ENCODE measurements around the gene ATG9B.
"Not testable (repeated sequence)": the region's sequence is repeated elsewhere in the genome, so short reads cannot be mapped to it uniquely, and the experiment has no call there.

Gene ATG9B

GRCh38 chr7:151043959-151044358 lies 19.7 kb upstream of the ATG9B start:
- Histone ChIP-seq H3K9me3 (ENCODE audit: severe bottlenecking) (no peaks in the 10 kb centered on the region), H3K27me3 (ENCODE audit: insufficient read depth, poor library complexity, severe bottlenecking) (no peaks in the 10 kb centered on the region), H3K4me3 (ENCODE audit: severe bottlenecking) (no peak overlapping the region), H3K4me1 (ENCODE audit: insufficient read depth, poor library complexity, severe bottlenecking) (peaks cover 9% of the 10 kb centered on the region), H3K27ac (ENCODE audit: poor library complexity, severe bottlenecking) (no peak overlapping the region), H3K36me3 (ENCODE audit: low read depth) (no peaks in the 10 kb centered on the region)
- ATAC-seq (ENCODE audit: low read depth) (no peak), DNase-seq (ENCODE audit: low spot score) (no peak)
- TF ChIP-seq, protein P1, sequence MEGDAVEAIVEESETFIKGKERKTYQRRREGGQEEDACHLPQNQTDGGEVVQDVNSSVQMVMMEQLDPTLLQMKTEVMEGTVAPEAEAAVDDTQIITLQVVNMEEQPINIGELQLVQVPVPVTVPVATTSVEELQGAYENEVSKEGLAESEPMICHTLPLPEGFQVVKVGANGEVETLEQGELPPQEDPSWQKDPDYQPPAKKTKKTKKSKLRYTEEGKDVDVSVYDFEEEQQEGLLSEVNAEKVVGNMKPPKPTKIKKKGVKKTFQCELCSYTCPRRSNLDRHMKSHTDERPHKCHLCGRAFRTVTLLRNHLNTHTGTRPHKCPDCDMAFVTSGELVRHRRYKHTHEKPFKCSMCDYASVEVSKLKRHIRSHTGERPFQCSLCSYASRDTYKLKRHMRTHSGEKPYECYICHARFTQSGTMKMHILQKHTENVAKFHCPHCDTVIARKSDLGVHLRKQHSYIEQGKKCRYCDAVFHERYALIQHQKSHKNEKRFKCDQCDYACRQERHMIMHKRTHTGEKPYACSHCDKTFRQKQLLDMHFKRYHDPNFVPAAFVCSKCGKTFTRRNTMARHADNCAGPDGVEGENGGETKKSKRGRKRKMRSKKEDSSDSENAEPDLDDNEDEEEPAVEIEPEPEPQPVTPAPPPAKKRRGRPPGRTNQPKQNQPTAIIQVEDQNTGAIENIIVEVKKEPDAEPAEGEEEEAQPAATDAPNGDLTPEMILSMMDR (IDR thresholded peaks at IDR 0.05; ENCODE audit: poor library complexity, severe bottlenecking), result no peak

DNA sequence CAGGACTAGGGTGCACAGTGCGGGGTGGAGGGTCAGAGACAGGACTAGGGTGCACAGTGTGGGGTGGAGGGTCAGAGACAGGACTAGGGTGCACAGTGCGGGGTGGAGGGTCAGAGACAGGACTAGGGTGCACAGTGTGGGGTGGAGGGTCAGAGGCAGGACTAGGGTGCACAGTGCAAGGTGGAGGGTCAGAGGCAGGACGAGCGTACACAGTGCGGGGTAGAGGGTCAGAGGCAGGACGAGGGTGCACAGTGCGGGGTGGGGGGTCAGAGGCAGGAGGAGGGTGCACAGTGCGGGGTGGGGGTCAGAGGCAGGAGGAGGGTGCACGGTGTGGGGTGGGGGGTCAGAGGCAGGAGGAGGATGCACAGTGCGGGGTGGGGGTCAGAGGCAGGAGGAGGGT lies 19.2 kb upstream of the ATG9B start:
- not testable (repeated sequence) for H3K36me3 ChIP-seq (ENCODE audit: low read depth); H3K4me3 ChIP-seq (ENCODE audit: severe bottlenecking); ATAC-seq (ENCODE audit: low read depth); H3K27ac ChIP-seq (ENCODE audit: poor library complexity, severe bottlenecking); DNase-seq (ENCODE audit: low spot score); H3K27me3 ChIP-seq (ENCODE audit: insufficient read depth, poor library complexity, severe bottlenecking); H3K9me3 ChIP-seq (ENCODE audit: severe bottlenecking)
- peaks cover 14% of the 10 kb centered on the region for H3K4me1 ChIP-seq (ENCODE audit: insufficient read depth, poor library complexity, severe bottlenecking)

DNA sequence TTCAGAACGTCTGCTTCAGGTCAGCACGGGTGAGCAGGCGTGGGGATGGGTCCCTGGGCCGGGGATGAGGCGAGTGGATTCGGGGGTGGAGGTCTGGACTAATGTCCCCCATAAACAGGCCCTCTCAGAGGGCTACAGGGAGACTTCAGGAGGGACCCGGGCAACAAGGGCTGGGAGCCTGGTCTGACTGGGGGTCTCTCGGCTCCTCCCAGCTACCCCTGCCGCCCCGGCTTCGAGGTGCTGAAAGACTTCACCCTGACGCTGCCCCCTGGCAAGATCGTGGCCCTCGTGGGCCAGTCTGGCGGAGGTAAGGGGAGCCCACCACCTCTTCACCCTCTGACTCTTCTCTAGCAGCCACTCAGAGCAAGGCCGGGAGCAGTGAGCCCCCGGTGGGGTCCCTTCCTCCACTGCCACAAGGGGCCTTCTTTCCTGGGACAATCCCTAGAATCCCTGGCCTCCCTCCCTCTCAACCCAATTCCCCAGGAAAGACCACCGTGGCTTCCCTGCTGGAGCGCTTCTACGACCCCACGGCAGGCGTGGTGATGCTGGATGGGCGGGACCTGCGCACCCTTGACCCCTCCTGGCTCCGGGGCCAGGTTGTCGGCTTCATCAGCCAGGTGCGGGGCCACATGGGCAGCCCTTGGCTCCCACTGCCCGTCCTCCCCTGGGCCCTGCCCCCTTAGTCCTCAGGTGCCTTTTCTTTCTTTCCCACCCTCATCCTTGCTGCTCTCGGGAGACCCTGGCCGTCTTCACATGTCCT lies 16.5 kb upstream of the ATG9B start:
- Histone ChIP-seq H3K36me3 (ENCODE audit: low read depth) (no peaks in the 10 kb centered on the region), H3K4me3 (ENCODE audit: severe bottlenecking) (no peak overlapping the region), H3K9me3 (ENCODE audit: severe bottlenecking) (no peaks in the 10 kb centered on the region), H3K4me1 (ENCODE audit: insufficient read depth, poor library complexity, severe bottlenecking) (peaks cover 14% of the 10 kb centered on the region), H3K27ac (ENCODE audit: poor library complexity, severe bottlenecking) (no peak overlapping the region), H3K27me3 (ENCODE audit: insufficient read depth, poor library complexity, severe bottlenecking) (no peaks in the 10 kb centered on the region)
- ATAC-seq (ENCODE audit: low read depth), result no peak
- DNase-seq (ENCODE audit: low spot score), result no peak
- TF ChIP-seq, protein P1 (IDR thresholded peaks at IDR 0.05; ENCODE audit: poor library complexity, severe bottlenecking), result no peak

DNA sequence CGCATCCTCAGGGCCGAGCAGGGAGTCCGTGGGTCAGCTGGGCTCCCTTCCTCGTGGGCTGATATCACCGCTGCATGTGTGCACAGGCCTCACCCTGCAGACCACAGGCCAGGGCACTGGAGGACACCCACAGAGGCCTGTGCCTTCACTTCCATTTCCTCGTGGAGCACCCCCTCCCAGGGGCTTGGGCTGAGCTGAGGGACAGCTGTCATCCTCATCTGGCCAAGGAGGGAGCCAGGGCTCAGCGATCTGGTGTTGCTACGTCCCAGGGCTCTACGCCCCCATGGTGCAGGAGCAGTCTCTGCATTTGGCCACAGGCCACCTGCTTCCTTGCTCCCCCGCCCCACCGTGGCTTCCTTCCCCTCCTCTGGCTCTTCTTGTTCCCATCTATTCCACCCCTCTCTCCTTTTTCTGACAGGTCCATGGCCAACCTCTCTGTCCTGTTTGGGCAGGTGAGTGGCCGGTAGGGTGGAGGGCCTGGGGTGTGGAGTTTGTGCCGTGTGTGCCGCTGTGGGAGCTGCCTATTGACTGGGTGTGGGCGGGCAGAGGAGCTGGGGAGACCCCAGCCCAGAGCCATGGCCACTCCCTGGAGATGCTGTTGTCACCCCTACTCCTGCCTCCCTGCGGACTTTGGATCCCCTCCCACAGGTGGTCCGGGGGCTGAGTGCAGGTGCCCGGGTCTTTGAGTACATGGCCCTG lies 15.7 kb upstream of the ATG9B start:
- H3K36me3 ChIP-seq (ENCODE audit: low read depth), result no peaks in the 10 kb centered on the region
- no peak overlapping the region for H3K4me3 ChIP-seq (ENCODE audit: severe bottlenecking)
- H3K9me3 ChIP-seq (ENCODE audit: severe bottlenecking), result no peaks in the 10 kb centered on the region
- DNase-seq (ENCODE audit: low spot score) (no peak), ATAC-seq (ENCODE audit: low read depth) (no peak)
- H3K27ac ChIP-seq (ENCODE audit: poor library complexity, severe bottlenecking), result peak overlapping the region; percentile 80
- peaks cover 14% of the 10 kb centered on the region for H3K4me1 ChIP-seq (ENCODE audit: insufficient read depth, poor library complexity, severe bottlenecking)
- TF ChIP-seq, protein P1 (IDR thresholded peaks at IDR 0.05; ENCODE audit: poor library complexity, severe bottlenecking), result no peak
- H3K27me3 ChIP-seq (ENCODE audit: insufficient read depth, poor library complexity, severe bottlenecking), result no peaks in the 10 kb centered on the region

DNA sequence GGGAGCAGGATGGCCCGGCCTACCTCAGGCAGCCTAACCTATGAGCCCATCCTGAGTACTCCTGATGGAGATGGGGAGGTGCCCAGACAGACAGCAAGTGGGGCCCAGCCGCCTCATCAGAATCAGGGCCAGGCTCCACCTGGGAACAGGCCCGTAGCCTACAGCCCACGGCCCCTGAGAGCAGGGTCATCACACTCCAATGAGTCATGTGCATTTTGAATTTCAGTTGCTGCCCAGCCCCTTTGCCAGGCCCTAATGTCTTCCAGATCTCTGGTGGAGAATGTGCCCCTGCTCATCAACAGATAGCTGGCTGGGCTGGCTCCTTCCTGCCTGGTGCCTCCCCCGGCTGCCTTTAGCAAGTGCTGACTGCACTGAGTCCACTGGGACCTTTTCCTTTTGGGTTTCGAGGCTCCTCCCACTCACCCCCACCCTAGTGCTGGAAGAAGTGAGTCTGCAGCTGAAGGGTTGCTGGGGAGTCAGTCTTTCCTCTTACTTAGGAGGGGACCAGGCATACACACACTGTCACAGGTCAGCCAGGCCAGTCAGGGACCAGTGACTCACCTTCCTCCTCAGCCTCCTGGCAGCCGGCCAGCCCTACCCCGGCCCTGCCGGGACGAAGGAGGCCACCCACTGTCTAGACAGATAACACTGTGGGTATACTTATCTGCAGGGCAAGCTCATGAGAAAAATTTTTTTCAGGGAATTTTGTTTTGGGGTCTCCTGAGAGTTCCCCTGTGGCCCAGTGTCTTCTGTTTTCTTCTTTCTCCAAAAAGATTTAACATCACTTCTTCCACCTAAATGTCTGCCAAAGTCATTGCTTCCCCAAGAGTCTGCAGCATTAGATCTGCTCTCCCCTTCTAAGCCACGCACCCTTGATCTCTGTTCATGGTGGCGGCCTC lies 14.9 kb upstream of the ATG9B start:
- TF ChIP-seq, protein P1 (IDR thresholded peaks at IDR 0.05; ENCODE audit: poor library complexity, severe bottlenecking), result no peak
- Histone ChIP-seq H3K4me3 (ENCODE audit: severe bottlenecking) (no peak overlapping the region), H3K9me3 (ENCODE audit: severe bottlenecking) (no peaks in the 10 kb centered on the region), H3K27ac (ENCODE audit: poor library complexity, severe bottlenecking) (peak overlapping the region; percentile 80), H3K36me3 (ENCODE audit: low read depth) (no peaks in the 10 kb centered on the region), H3K27me3 (ENCODE audit: insufficient read depth, poor library complexity, severe bottlenecking) (no peaks in the 10 kb centered on the region), H3K4me1 (ENCODE audit: insufficient read depth, poor library complexity, severe bottlenecking) (peaks cover 14% of the 10 kb centered on the region)
- peak; percentile 89 for DNase-seq (ENCODE audit: low spot score)
- ATAC-seq (ENCODE audit: low read depth), result peak; percentile 79

Data from RWPE2 (cell line).